GM12878 (cell line): ENCODE results near the gene APOA4. TPM values are rescaled to one million over a fixed set of nuclear protein-coding genes. Genes with fewer than 3 reads are reported as not detected.

Source experiments
- ATAC-seq: fragments of 200-7000 bp; cut with Tn5 transposase; 3 replicates; pipeline ENCODE4 v1.9.1; 2020; ENCODE audit warnings: mild to moderate bottlenecking, moderate library complexity
- BruUV-seq: library from RNA; stranded (reverse); fragments of 400-500 nt; replicated peaks from 2 replicates; lab custom pipeline; 2021; lab: Mats Ljungman, UMichigan
- CTCF ChIA-PET: fragments of 300-600 bp; sonication (Branson Sonifier 250); formaldehyde crosslinking; extraction: SDS; loops from one replicate; lab custom pipeline; 2021; ENCODE audit warnings: inconsistent platforms; lab: Yijun Ruan, JAX
- POLR2A ChIA-PET: fragments of 350-600 bp; formaldehyde crosslinking; extraction: SDS; loops from one replicate; lab custom pipeline; 2021; ENCODE audit warnings: inconsistent platforms; lab: Charles Lee
- RAD21 ChIA-PET: fragments of 300-600 bp; sonication (Branson Sonifier 250); formaldehyde crosslinking; loops from one replicate; lab custom pipeline; 2023; ENCODE audit warnings: antibody characterized with exemption; ENCODE audit not compliant: unreplicated experiment; lab: Charles Lee
- SMC1A ChIA-PET: fragments of 300-600 bp; sonication (Branson Sonifier 250); formaldehyde crosslinking; loops from one replicate; lab custom pipeline; 2023; ENCODE audit not compliant: unreplicated experiment, uncharacterized antibody; lab: Charles Lee
- DNase-seq: peaks from one replicate; pipeline ENCODE4 v3.0.0-alpha.2; 2011; ENCODE audit warnings: low read depth, low spot score
- FAIRE-seq: peaks from 3 replicates; lab custom pipeline; 2011; peaks lifted over from hg19 to GRCh38; lab: Jason Lieb, UNC
- H2AFZ ChIP-seq: 2 replicates; pipeline ENCODE4 v1.6.0; 2011; ENCODE audit warnings: low read depth, low read length, control low read depth; ENCODE audit not compliant: control insufficient read depth
- H3K27ac ChIP-seq: 2 replicates; pipeline ENCODE4 v1.5.1; 2011; ENCODE audit warnings: control low read depth; ENCODE audit not compliant: control insufficient read depth, insufficient read depth
- H3K27me3 ChIP-seq, 2 experiments: replicated peaks in 1 of 2; 2 replicates each; pipeline versions ENCODE4 v1.6.0 to v1.6.1; 2011; ENCODE audit warnings: low read length in 1 of 2; ENCODE audit not compliant: control insufficient read depth in 2 of 2, insufficient read depth in 2 of 2
- H3K36me3 ChIP-seq, 2 experiments: 2 replicates each; pipeline ENCODE4 v1.5.1; 2011; ENCODE audit warnings: low read length in 1 of 2; ENCODE audit not compliant: control insufficient read depth in 2 of 2, insufficient read depth in 2 of 2
- H3K4me1 ChIP-seq: 2 replicates; pipeline ENCODE4 v1.6.1; 2011; ENCODE audit warnings: mild to moderate bottlenecking, low read length, moderate library complexity, mixed read lengths; ENCODE audit not compliant: control insufficient read depth, insufficient read depth
- H3K4me2 ChIP-seq: 2 replicates; pipeline ENCODE4 v1.6.0; 2011; ENCODE audit warnings: control low read depth; ENCODE audit not compliant: control insufficient read depth, insufficient read depth
- H3K4me3 ChIP-seq: fragments of 200-600 bp; sonication (generic); 2 replicates; pipeline ENCODE4 v1.5.1; 2016
- H3K79me2 ChIP-seq: 2 replicates; pipeline ENCODE4 v1.6.0; 2011; ENCODE audit warnings: low read length; ENCODE audit not compliant: control insufficient read depth, insufficient read depth
- H3K9ac ChIP-seq: 2 replicates; pipeline ENCODE4 v1.8.0; 2011; ENCODE audit warnings: low read length, control low read depth, mixed read lengths; ENCODE audit not compliant: control insufficient read depth, insufficient read depth
- H3K9me3 ChIP-seq: replicated peaks from 3 replicates; pipeline ENCODE4 v1.5.1; 2011; ENCODE audit warnings: mild to moderate bottlenecking, low read length; ENCODE audit not compliant: control insufficient read depth, insufficient read depth
- H4K20me1 ChIP-seq: 2 replicates; pipeline ENCODE4 v1.6.0; 2011; ENCODE audit not compliant: control insufficient read depth, insufficient read depth
- ATF7 ChIP-seq: fragments of 450-650 bp; IDR thresholded peaks from 2 replicates; pipeline ENCODE4 v1.6.1; 2016; ENCODE audit warnings: low read depth, mild to moderate bottlenecking
- CREM ChIP-seq: IDR thresholded peaks from 2 replicates; pipeline ENCODE4 v1.6.1; 2014; ENCODE audit warnings: antibody characterized with exemption, low read depth
- CTCF ChIP-seq, 3 experiments: IDR thresholded peaks in 2 of 3; conservative IDR thresholded peaks in 1 of 3; 2 replicates each; pipeline ENCODE4 v1.5.1; 2011; ENCODE audit warnings: low read depth in 3 of 3, low read length in 3 of 3, mild to moderate bottlenecking in 3 of 3, control low read depth in 2 of 3, moderate library complexity in 2 of 3, inconsistent platforms in 1 of 3, mixed read lengths in 1 of 3; ENCODE audit not compliant: control insufficient read depth in 2 of 3, insufficient read depth in 1 of 3; ENCODE audit errors: extremely low read depth in 1 of 3
- DPF2 ChIP-seq: fragments of 450-650 bp; IDR thresholded peaks from 2 replicates; pipeline ENCODE4 v1.6.1; 2017; ENCODE audit warnings: mild to moderate bottlenecking
- E2F4 ChIP-seq: IDR thresholded peaks from 2 replicates; pipeline ENCODE4 v1.6.1; 2012; ENCODE audit warnings: low read depth, low read length, improper control_type of control experiment
- E2F8 ChIP-seq: fragments of 450-650 bp; IDR thresholded peaks from 2 replicates; pipeline ENCODE4 v1.6.1; 2018; ENCODE audit warnings: mild to moderate bottlenecking, low read depth, moderate library complexity; ENCODE audit not compliant: partially characterized antibody
- E4F1 ChIP-seq: fragments of 450-650 bp; IDR thresholded peaks from 2 replicates; pipeline ENCODE4 v1.6.1; 2018; ENCODE audit warnings: borderline replicate concordance, mild to moderate bottlenecking; ENCODE audit not compliant: partially characterized antibody
- HDAC2 ChIP-seq: fragments of 200-600 bp; sonication (generic); IDR thresholded peaks from 2 replicates; pipeline ENCODE4 v1.6.1; 2017
- KDM1A ChIP-seq: fragments of 200-600 bp; sonication (generic); IDR thresholded peaks from 2 replicates; pipeline ENCODE4 v1.6.1; 2016; ENCODE audit warnings: borderline replicate concordance
- MXI1 ChIP-seq: fragments of 150-350 bp; IDR thresholded peaks from 2 replicates; pipeline ENCODE4 v1.6.1; 2011; ENCODE audit warnings: low read depth, mild to moderate bottlenecking, inconsistent platforms, low read length, improper control_type of control experiment
- NKRF ChIP-seq: fragments of 450-650 bp; conservative IDR thresholded peaks from 2 replicates; pipeline ENCODE4 v1.6.1; 2017; ENCODE audit warnings: mild to moderate bottlenecking, moderate library complexity
- YBX1 ChIP-seq: fragments of 450-650 bp; IDR thresholded peaks from 2 replicates; pipeline ENCODE4 v1.6.1; 2016; ENCODE audit warnings: antibody characterized with exemption
- WGBS: methylation state at CpG from one replicate; pipeline ENCODE4 v1.1.6; 2016; ENCODE audit warnings: low lambda C conversion rate; ENCODE audit not compliant: insufficient replicate concordance, insufficient coverage; ENCODE audit errors: missing lambda C conversion rate; 5-methylcytosine and 5-hydroxymethylcytosine counted together
- in situ Hi-C: fragments of 300-500 bp; cut with MboI; formaldehyde crosslinking; loops from 9 replicates; pipeline ENCODE4 v1.14.3; 2018; ENCODE audit warnings: mixed read lengths
- intact Hi-C: fragments of 100-400 bp; cut with micrococcal nuclease; formaldehyde crosslinking; loops from one replicate; pipeline ENCODE4 v1.14.2; 2022; ENCODE audit not compliant: unreplicated experiment
- polyA plus RNA-seq, 11 experiments: library from polyadenylated mRNA; depleted of rRNA in 4 of 11; unstranded in 6 of 11; stranded (reverse) in 5 of 11; fragments of >200 nt; fragmentation: Nextera tagmentation in 4 of 11; fragmentation: Illumina TruSeq in 1 of 11; extraction: Ambion mirVana in 4 of 11; extraction: Trizol in 1 of 11; gene quantifications; 1 replicate in 1 of 11; 2 replicates in 10 of 11; pipeline versions ENCODE4 v1.2.1 to v1.2.3, GENCODE V29; 2011 to 2016; ENCODE audit warnings: inconsistent platforms in 2 of 11, missing spikeins in 2 of 11, low read depth in 1 of 11
- total RNA-seq, 4 experiments: library from RNA; depleted of rRNA in 3 of 4; stranded (reverse); fragments of >200 nt in 3 of 4; fragmentation: Illumina TruSeq in 1 of 4; extraction: Trizol in 1 of 4; gene quantifications; 2 replicates each; pipeline versions ENCODE4 v1.2.1 to v1.2.3, GENCODE V29; 2013 to 2021

APOA4 gene
- total and polyA plus RNA-seq, 10 of the 15 experiments (the other 5 are each of a cell fraction or from before 2014, with no cell fraction given) = not detected

- WGBS = 40% methylated on average over 9 of the region's 9 CpGs
- CTCF ChIA-PET = interaction anchor here (1.1 kb wide), 1 partner anchor 276 kb away, joined by 3 read pairs; no protein-coding TSS in a partner anchor
- H3K9ac ChIP-seq = no peak within 1 kb of the TSS
These were observed 6.5 kb upstream of the APOA4 start, which contains the start of gene APOC3 for GRCh38 chr11:116829525-116830183. Gene APOC3, plus strand, starts transcription at chr11:116829907. Its CDS starts 676 bp downstream, at chr11:116830583.

More at GRCh38 chr11:116829525-116830183, 6.5 kb upstream of the APOA4 start, which contains the start of gene APOC3:
- TF ChIP-seq NKRF = no peak
- TF ChIP-seq MXI1 = no peak
- no peak for TF ChIP-seq E2F4
- TF ChIP-seq ATF7 = no peak
- TF ChIP-seq CREM = no peak
- no peak for TF ChIP-seq YBX1
- no peak for TF ChIP-seq KDM1A
- no peak for TF ChIP-seq DPF2
- no peak for TF ChIP-seq E4F1
- no peak for TF ChIP-seq CTCF (IDR thresholded peaks at IDR 0.05 in 2 of 3, conservative IDR thresholded peaks at IDR 0.05 in 1 of 3; ENCODE audit: control insufficient read depth in 2 of 3, extremely low read depth in 1 of 3, insufficient read depth in 1 of 3, low read depth in 3 of 3, low read length in 3 of 3)
- no peak for TF ChIP-seq E2F8
- TF ChIP-seq HDAC2 = no peak
- no peaks in the 10 kb centered on the region for H3K4me1 ChIP-seq
- H3K4me2 ChIP-seq = no peak within 1 kb of the TSS
- H3K27ac ChIP-seq = no peak within 1 kb of the TSS
- no peak for DNase-seq
- ChIA-PET POLR2A (no interaction called here), RAD21 (interaction anchor here (0.6 kb wide), 1 partner anchor 30 kb away, joined by 3 read pairs; no protein-coding TSS in a partner anchor), SMC1A (no interaction called here)
- H4K20me1 ChIP-seq = no peaks in the 10 kb centered on the region
- intact Hi-C loops (no loop called here), in situ Hi-C loops (no loop called here)
- no peaks in the 10 kb centered on the region for H3K27me3 ChIP-seq
- no peak within 1 kb of the TSS for H3K4me3 ChIP-seq
- no peaks in the 10 kb centered on the region for H3K36me3 ChIP-seq
- no peak within 1 kb of the TSS for H2AFZ ChIP-seq
- H3K9me3 ChIP-seq = no peaks in the 10 kb centered on the region
- no peak for FAIRE-seq
- BruUV-seq = no TSS peak
- no peak for ATAC-seq
- no peaks in the 10 kb centered on the region for H3K79me2 ChIP-seq
